Esophagus squamous epithelium (tissue), 5 donors: ENCODE data around the gene KRT7. TPM values are rescaled to one million over a fixed set of nuclear protein-coding genes. Genes with fewer than 3 reads are reported as not detected.

Experiments
- DNase-seq: peaks from one replicate; lab custom pipeline; 2025; lab: John Stamatoyannopoulos, UW
- H3K27ac ChIP-seq, 4 donors: fragments of 200-600 bp; sonication (generic); one replicate each; pipeline ENCODE4 v1.5.1; 2016 to 2019; ENCODE audit warnings: mild to moderate bottlenecking in 1 of 4
- H3K27me3 ChIP-seq, 4 donors: fragments of 200-600 bp; sonication (generic); 1 replicate in 3 of 4; 2 replicates in 1 of 4; pipeline versions ENCODE4 v1.5.1 to v1.6.0; 2017 to 2021; ENCODE audit warnings: antibody characterized with exemption in 1 of 4
- H3K36me3 ChIP-seq, 3 donors: fragments of 200-600 bp; sonication (generic); one replicate each; pipeline ENCODE4 v1.5.1; 2016 to 2019
- H3K4me1 ChIP-seq, 3 donors: fragments of 200-600 bp; sonication (generic); one replicate each; pipeline ENCODE4 v1.5.1; 2017 to 2019
- H3K4me3 ChIP-seq, 4 donors: fragments of 200-600 bp; sonication (generic); 1 replicate in 3 of 4; 2 replicates in 1 of 4; pipeline ENCODE4 v1.5.1; 2016 to 2019; ENCODE audit warnings: mild to moderate bottlenecking in 2 of 4, moderate library complexity in 1 of 4
- H3K9me3 ChIP-seq, 3 donors: fragments of 200-600 bp; sonication (generic); one replicate each; pipeline ENCODE4 v1.5.1; 2016 to 2019
- POLR2A ChIP-seq, 4 donors: fragments of 450-650 bp; IDR thresholded peaks; one replicate each; pipeline ENCODE4 v1.6.1; 2017; ENCODE audit warnings: antibody characterized with exemption in 4 of 4, mild to moderate bottlenecking in 4 of 4, moderate library complexity in 3 of 4
- WGBS, 2 donors: methylation state at CpG; one replicate each; pipeline ENCODE4 v1.1.5; 2018; 5-methylcytosine and 5-hydroxymethylcytosine counted together
- intact Hi-C: fragments of 100-400 bp; cut with DNase I; formaldehyde crosslinking; loops from one replicate; pipeline ENCODE4 v1.15.0; 2022
- total RNA-seq, 4 donors: library from RNA; depleted of rRNA; stranded (reverse); fragments of >200 nt; gene quantifications; one replicate each; pipeline ENCODE4 v1.1.0, GENCODE V29; 2016
- TF ChIP-seq, protein P1 (sequence below), 6 experiments: fragments of 450-650 bp in 4 of 6; fragments of 200-600 bp in 2 of 6; sonication (generic) in 2 of 6; IDR thresholded peaks; one replicate each; pipeline ENCODE4 v1.5.1; 2016 to 2019; ENCODE audit warnings: antibody characterized with exemption in 6 of 6, mild to moderate bottlenecking in 4 of 6, moderate library complexity in 4 of 6
- donor health status: DM: yes; HTN: yes; CAD: no.

The KRT7 gene
- total RNA-seq, 4 donors from 2014 or later, result 18.7 to 118 (median 64.4) TPM

DNA sequence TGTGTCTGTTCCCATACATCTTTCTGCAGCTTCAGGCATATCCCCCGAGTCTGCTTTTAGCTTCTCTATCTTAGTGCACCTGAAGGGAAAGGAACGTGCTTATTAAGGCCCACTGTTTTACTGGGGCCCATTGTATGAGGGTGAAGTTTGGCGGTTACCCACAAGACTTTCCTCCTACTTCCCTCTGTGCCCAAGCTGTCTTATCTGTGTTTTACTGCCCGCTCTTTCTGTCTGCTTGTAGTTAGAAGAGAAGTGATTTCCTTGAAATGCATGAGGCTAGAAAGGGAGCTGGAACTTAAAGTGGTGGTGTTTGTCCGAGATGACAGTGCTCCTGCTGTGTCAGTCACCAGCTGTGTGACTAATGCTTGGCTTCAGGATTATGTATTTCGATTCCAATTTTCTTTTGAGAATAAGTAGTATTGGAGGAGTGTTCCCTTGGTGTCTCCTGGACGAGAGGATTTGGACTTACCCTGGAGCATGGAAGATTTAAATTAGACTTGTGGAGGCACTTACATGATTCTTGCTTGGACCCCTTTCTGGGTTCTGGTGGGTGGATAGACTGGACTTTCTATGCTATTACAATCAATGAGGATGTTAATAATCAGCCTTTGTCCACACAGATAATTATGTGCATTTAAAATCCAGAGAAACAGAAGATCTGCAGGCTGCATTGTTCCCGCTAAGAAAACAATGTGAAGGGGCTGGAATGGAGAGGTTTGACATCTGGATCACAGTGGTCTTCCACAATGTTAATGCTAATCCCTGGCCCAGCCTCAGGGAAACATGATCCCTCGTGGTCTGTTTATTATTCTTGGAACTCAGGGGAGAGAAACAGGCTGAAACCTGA lies 27.5 kb downstream of the KRT7 start:
- intact Hi-C loops, result no loop called here
- DNase-seq, result no peak
- Histone ChIP-seq H3K36me3 (no peaks in the 10 kb centered on the region), H3K9me3 (no peaks in the 10 kb centered on the region), H3K27me3 (peaks cover 0 to 67% (median 12%) of the 10 kb centered on the region in 4 donors), H3K27ac (no peak overlapping the region), H3K4me1 (peaks cover 0 to 9% (median 0%) of the 10 kb centered on the region in 3 donors), H3K4me3 (no peak overlapping the region)
- 63 to 72% methylated on average over 9 of the region's 9 CpGs for WGBS, 2 donors
- TF ChIP-seq POLR2A (IDR thresholded peaks at IDR 0.05), result no peak

GRCh38 chr12:52261208-52261484 lies 28.1 kb downstream of the KRT7 start:
- Histone ChIP-seq H3K27me3 (peaks cover 0 to 61% (median 12%) of the 10 kb centered on the region in 4 donors), H3K27ac (no peak overlapping the region)
- 62% methylated on average over 1 of the region's 1 CpG; no CpG with 5 or more reads in 1 of the 2 donors for WGBS, 2 donors

GRCh38 chr12:52262286-52262685 lies 29.2 kb downstream of the KRT7 start:
- Histone ChIP-seq H3K36me3 (no peaks in the 10 kb centered on the region), H3K27ac (no peak overlapping the region), H3K4me1 (peaks cover 0 to 9% (median 0%) of the 10 kb centered on the region in 3 donors), H3K9me3 (no peaks in the 10 kb centered on the region), H3K4me3 (no peak overlapping the region), H3K27me3 (peaks cover 0 to 50% (median 8%) of the 10 kb centered on the region in 4 donors)
- intact Hi-C loops, result no loop called here
- no peak for DNase-seq
- WGBS, 2 donors, result 83 to 89% methylated on average over 2 to 3 of the region's 3 CpGs
- TF ChIP-seq, protein P1, sequence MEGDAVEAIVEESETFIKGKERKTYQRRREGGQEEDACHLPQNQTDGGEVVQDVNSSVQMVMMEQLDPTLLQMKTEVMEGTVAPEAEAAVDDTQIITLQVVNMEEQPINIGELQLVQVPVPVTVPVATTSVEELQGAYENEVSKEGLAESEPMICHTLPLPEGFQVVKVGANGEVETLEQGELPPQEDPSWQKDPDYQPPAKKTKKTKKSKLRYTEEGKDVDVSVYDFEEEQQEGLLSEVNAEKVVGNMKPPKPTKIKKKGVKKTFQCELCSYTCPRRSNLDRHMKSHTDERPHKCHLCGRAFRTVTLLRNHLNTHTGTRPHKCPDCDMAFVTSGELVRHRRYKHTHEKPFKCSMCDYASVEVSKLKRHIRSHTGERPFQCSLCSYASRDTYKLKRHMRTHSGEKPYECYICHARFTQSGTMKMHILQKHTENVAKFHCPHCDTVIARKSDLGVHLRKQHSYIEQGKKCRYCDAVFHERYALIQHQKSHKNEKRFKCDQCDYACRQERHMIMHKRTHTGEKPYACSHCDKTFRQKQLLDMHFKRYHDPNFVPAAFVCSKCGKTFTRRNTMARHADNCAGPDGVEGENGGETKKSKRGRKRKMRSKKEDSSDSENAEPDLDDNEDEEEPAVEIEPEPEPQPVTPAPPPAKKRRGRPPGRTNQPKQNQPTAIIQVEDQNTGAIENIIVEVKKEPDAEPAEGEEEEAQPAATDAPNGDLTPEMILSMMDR (IDR thresholded peaks at IDR 0.05), result no peak
- no peak for TF ChIP-seq POLR2A (IDR thresholded peaks at IDR 0.05)

More at GRCh38 chr12:52261208-52261484, 28.1 kb downstream of the KRT7 start:
- DNase-seq, result no peak
- no peaks in the 10 kb centered on the region for H3K36me3 ChIP-seq
- H3K4me3 ChIP-seq, result no peak overlapping the region
- peaks cover 0 to 9% (median 0%) of the 10 kb centered on the region in 3 donors for H3K4me1 ChIP-seq
- intact Hi-C loops, result no loop called here
- no peak for TF ChIP-seq POLR2A (IDR thresholded peaks at IDR 0.05)
- TF ChIP-seq, protein P1 (IDR thresholded peaks at IDR 0.05), result no peak
- no peaks in the 10 kb centered on the region for H3K9me3 ChIP-seq

- peaks cover 0 to under 1% (median 0%) of the 10 kb centered on the region in 3 donors for H3K4me1 ChIP-seq
- no peak overlapping the region for H3K4me3 ChIP-seq
- no peaks in the 10 kb centered on the region for H3K9me3 ChIP-seq
- peaks cover 0 to 34% (median 4%) of the 10 kb centered on the region in 4 donors for H3K27me3 ChIP-seq
- intact Hi-C loops, result no loop called here
- TF ChIP-seq POLR2A (IDR thresholded peaks at IDR 0.05), result no peak
- TF ChIP-seq, protein P1 (IDR thresholded peaks at IDR 0.05), result no peak
- DNase-seq, result no peak
- H3K36me3 ChIP-seq, result no peaks in the 10 kb centered on the region
- 85 to 89% methylated on average over 3 to 7 of the region's 7 CpGs for WGBS, 2 donors
- no peak overlapping the region for H3K27ac ChIP-seq
Observed at GRCh38 chr12:52263761-52264434, 30.9 kb downstream of the KRT7 start.

- Histone ChIP-seq H3K36me3 (no peaks in the 10 kb centered on the region), H3K27me3 (peaks cover 0 to 28% (median 2%) of the 10 kb centered on the region in 4 donors), H3K4me1 (no peaks in the 10 kb centered on the region), H3K4me3 (no peak overlapping the region), H3K27ac (no peak overlapping the region), H3K9me3 (no peaks in the 10 kb centered on the region)
- TF ChIP-seq, protein P1 (IDR thresholded peaks at IDR 0.05), result no peak
- TF ChIP-seq POLR2A (IDR thresholded peaks at IDR 0.05), result no peak
- intact Hi-C loops, result no loop called here
- no peak for DNase-seq
- WGBS, 2 donors, result 74 to 76% methylated on average over 2 of the region's 2 CpGs
Observed at GRCh38 chr12:52264435-52264825, 31.4 kb downstream of the KRT7 start.
